ENCODE measurements around the gene ERCC1. TPM values are rescaled to one million over a fixed set of nuclear protein-coding genes. Genes with fewer than 3 reads are reported as not detected.

The ERCC1 gene
- total RNA-seq, 1 experiment from 2014 or later = 43.7 TPM

DNA sequence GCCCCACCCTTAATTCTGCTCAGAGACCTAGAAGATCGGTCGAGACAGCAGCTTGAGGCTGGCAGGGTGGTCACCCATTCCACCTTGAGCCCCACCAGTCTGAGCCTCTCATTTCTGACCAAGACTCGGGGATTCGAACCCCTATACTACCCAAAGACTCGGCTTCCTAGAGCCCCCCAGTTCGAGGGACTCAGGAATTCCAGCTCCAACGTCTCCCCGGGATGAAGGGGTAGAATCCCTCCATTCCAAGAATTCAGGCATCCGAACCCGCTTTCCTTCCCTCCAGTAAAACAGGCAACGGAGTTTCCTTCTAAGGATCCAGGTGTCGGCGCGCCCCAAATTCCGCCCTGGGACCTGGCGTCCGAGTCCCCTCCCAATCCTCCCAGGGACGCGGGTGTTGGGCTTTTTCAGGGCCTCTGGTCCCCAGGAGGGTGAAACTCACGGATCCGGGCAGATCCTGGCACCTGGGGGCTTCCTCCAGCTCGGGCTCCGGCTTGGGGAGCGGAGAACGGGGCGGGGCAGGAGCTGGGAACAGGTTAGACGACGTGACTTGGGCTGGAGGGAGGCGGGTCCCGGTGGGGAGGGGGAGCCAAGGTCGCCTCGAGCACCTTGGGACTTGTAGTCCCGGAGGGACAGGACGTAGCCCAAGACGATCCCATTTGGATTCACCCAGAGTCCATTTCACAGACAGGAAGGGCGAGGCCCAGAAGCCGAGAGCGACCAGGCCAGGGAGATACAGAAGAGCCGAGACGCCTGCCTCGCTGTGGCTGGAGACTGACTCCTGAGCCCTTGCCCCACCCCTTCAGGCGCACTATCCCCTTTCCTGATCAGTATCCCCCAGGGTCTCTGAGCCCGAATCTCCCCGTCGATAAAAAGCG, 18.9 kb downstream of the ERCC1 start, which contains the start of gene PPP1R13L (continued):
- TF ChIP-seq, protein P1, sequence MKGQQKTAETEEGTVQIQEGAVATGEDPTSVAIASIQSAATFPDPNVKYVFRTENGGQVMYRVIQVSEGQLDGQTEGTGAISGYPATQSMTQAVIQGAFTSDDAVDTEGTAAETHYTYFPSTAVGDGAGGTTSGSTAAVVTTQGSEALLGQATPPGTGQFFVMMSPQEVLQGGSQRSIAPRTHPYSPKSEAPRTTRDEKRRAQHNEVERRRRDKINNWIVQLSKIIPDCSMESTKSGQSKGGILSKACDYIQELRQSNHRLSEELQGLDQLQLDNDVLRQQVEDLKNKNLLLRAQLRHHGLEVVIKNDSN (CRISPR knock-in tag; IDR thresholded peaks at IDR 0.05) = peak; percentile 40; the same call in 1 of the 2 replicates
- TF ChIP-seq GABPB1 (CRISPR knock-in tag; IDR thresholded peaks at IDR 0.05) (no peak), SP1 (CRISPR knock-in tag; conservative IDR thresholded peaks at IDR 0.05) (peak; percentile 85), KAT7 (CRISPR knock-in tag; IDR thresholded peaks at IDR 0.05; ENCODE audit: borderline replicate concordance) (no peak), GTF2I (CRISPR knock-in tag; conservative IDR thresholded peaks at IDR 0.05) (peak; percentile 100), ZNF423 (CRISPR knock-in tag; IDR thresholded peaks at IDR 0.05) (no peak), E2F4 (CRISPR knock-in tag; IDR thresholded peaks at IDR 0.05; ENCODE audit: borderline replicate concordance, low read depth) (no peak), ZNF281 (CRISPR knock-in tag; IDR thresholded peaks at IDR 0.05) (no peak)
- TF ChIP-seq, protein P2, sequence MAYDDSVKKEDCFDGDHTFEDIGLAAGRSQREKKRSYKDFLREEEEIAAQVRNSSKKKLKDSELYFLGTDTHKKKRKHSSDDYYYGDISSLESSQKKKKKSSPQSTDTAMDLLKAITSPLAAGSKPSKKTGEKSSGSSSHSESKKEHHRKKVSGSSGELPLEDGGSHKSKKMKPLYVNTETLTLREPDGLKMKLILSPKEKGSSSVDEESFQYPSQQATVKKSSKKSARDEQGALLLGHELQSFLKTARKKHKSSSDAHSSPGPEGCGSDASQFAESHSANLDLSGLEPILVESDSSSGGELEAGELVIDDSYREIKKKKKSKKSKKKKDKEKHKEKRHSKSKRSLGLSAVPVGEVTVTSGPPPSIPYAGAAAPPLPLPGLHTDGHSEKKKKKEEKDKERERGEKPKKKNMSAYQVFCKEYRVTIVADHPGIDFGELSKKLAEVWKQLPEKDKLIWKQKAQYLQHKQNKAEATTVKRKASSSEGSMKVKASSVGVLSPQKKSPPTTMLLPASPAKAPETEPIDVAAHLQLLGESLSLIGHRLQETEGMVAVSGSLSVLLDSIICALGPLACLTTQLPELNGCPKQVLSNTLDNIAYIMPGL (CRISPR knock-in tag; IDR thresholded peaks at IDR 0.05) = peak; percentile 58; the same call in 1 of the 2 replicates
- TF ChIP-seq, protein P3, sequence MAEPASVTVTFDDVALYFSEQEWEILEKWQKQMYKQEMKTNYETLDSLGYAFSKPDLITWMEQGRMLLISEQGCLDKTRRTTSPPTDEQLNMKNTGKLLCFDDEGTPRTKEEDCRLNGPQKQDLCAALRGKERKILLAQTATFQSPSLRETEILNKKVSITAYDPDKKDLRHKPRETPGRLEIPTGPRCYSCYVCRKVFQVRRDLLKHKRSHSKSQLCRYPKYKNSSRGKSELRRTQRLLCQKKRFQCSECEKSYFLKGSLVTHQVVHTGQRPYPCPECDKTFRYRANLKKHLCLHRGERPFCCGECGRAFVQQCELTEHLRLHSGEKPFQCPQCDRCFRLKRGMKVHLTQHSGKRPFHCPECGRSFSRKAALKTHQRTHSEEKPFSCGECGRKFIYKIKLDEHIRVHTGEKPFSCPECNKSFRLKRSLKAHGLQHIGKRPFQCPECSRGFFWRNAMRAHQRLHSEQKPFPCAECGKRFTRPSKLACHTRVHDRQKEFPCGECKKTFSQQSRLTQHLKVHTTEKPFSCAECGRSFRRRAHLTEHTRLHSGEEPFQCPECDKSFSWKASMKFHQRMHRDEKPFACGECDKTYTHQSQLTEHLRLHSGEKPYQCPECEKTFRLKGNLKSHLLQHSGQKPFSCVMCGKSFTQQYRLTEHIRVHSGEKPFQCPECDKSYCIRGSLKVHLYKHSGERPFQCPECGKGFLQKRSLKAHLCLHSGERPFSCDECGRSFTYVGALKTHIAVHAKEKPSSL (CRISPR knock-in tag; conservative IDR thresholded peaks at IDR 0.05) = no peak

DNA sequence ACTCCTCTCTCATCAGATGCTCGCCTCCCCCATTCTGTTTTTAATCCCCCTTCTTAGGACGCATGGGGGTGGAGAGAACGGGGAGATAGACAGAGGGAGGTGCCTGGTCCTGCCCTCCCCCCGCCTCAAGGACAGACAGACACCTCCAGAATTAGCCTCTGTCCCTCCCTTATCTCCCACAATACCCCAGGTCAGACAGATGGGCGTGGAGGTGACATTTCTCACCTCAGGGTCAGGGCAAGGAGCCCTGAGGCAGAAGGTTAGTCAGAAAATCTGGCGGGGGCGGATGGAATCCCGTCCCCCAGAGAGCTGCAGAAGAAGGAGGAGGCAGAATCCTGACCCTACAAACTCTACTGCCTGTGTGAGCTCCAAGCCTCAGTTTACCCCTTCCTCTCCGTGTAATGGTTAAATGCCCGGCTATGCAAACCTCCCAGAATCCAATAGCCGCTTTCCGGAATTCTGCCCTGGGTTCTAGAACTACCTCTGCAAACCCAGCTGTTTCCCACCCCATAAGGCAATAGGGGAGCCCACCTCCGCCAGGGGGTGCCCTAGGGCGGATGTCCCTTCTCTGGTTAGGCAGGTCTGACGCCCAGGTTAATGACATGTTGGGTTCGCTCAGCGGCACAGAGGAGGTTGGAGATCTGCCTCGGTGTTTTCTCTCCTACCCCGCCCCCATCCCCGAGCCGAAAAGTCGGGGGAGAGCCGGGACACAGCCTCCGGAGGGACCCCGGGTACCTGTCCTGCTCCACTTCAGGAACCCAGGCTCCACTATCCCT, 19.7 kb downstream of the ERCC1 start:
- H3K27ac Mint-ChIP-seq = peak overlapping the region; percentile 99
- peak overlapping the region; percentile 96 for H3K4me3 Mint-ChIP-seq
- DNase-seq (ENCODE audit: low spot score) = peak; percentile 94
- H3K27me3 Mint-ChIP-seq (ENCODE audit: low read depth) = peaks cover 9% of the 10 kb centered on the region; the same call in 1 of the 2 replicates
- CTCF ChIA-PET = interaction anchor here (0.5 to 5.9 kb wide), 23 partner anchors 9 to 413 kb away, joined by 3 to 67 read pairs (median 5); partner anchors contain the start of gene EXOC3L2
- TF ChIP-seq, protein P4, sequence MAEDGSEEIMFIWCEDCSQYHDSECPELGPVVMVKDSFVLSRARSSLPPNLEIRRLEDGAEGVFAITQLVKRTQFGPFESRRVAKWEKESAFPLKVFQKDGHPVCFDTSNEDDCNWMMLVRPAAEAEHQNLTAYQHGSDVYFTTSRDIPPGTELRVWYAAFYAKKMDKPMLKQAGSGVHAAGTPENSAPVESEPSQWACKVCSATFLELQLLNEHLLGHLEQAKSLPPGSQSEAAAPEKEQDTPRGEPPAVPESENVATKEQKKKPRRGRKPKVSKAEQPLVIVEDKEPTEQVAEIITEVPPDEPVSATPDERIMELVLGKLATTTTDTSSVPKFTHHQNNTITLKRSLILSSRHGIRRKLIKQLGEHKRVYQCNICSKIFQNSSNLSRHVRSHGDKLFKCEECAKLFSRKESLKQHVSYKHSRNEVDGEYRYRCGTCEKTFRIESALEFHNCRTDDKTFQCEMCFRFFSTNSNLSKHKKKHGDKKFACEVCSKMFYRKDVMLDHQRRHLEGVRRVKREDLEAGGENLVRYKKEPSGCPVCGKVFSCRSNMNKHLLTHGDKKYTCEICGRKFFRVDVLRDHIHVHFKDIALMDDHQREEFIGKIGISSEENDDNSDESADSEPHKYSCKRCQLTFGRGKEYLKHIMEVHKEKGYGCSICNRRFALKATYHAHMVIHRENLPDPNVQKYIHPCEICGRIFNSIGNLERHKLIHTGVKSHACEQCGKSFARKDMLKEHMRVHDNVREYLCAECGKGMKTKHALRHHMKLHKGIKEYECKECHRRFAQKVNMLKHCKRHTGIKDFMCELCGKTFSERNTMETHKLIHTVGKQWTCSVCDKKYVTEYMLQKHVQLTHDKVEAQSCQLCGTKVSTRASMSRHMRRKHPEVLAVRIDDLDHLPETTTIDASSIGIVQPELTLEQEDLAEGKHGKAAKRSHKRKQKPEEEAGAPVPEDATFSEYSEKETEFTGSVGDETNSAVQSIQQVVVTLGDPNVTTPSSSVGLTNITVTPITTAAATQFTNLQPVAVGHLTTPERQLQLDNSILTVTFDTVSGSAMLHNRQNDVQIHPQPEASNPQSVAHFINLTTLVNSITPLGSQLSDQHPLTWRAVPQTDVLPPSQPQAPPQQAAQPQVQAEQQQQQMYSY (CRISPR knock-in tag; IDR thresholded peaks at IDR 0.05) = peak; percentile 97
- TF ChIP-seq CTCF (IDR thresholded peaks at IDR 0.05) (peak; percentile 43; the same call in 1 of the 2 replicates), NR3C1 (CRISPR knock-in tag; conservative IDR thresholded peaks at IDR 0.05; ENCODE audit: low read depth) (no peak), SMAD3 (CRISPR knock-in tag; IDR thresholded peaks at IDR 0.05; ENCODE audit: borderline replicate concordance) (no peak), RORB (CRISPR knock-in tag; IDR thresholded peaks at IDR 0.05) (no peak)
- H3K9me3 Mint-ChIP-seq = no peaks in the 10 kb centered on the region
- peaks cover 9% of the 10 kb centered on the region for H3K36me3 Mint-ChIP-seq
- POLR2A ChIA-PET = interaction anchor here (0.6 to 1.7 kb wide), 5 partner anchors 12 to 212 kb away, joined by 3 to 5 read pairs (median 4); partner anchors contain the start of genes ERCC2 and FOSB
- H3K4me1 Mint-ChIP-seq = peaks cover 26% of the 10 kb centered on the region
- ATAC-seq = peak; percentile 28

All from WTC11 (cell line).